Mesenchymal stem cell (in vitro differentiated cells and primary cell): ENCODE measurements around the gene STC2.

Experiments
- DNase-seq: peaks from one replicate; pipeline ENCODE4 v3.0.0-alpha.2; 2013
- H2AFZ ChIP-seq: one replicate; pipeline ENCODE4 v1.6.1; 2013; ENCODE audit warnings: low read depth, mild to moderate bottlenecking, control low read depth, inconsistent platforms, low read length, moderate library complexity
- H2AK5ac ChIP-seq: 2 replicates; pipeline ENCODE4 v1.6.1; 2013; ENCODE audit warnings: low read length, moderate library complexity, mild to moderate bottlenecking, inconsistent platforms; ENCODE audit not compliant: severe bottlenecking
- H2BK120ac ChIP-seq: one replicate; pipeline ENCODE4 v1.6.1; 2013; ENCODE audit warnings: low read depth, mild to moderate bottlenecking, inconsistent platforms, low read length, moderate library complexity
- H2BK12ac ChIP-seq, 2 experiments: one replicate each; pipeline ENCODE4 v1.6.1; 2013; ENCODE audit warnings: inconsistent platforms in 2 of 2, low read length in 2 of 2, mild to moderate bottlenecking in 2 of 2, moderate library complexity in 2 of 2, control low read depth in 1 of 2
- H2BK15ac ChIP-seq: one replicate; pipeline ENCODE4 v1.6.1; 2013; ENCODE audit warnings: mild to moderate bottlenecking, low read depth, inconsistent platforms; ENCODE audit not compliant: poor library complexity, severe bottlenecking
- H2BK5ac ChIP-seq: 2 replicates; pipeline ENCODE4 v1.6.1; 2013; ENCODE audit warnings: low read depth, mild to moderate bottlenecking, low read length, control low read depth, inconsistent platforms; ENCODE audit not compliant: poor library complexity, severe bottlenecking
- H3K14ac ChIP-seq, 2 experiments: one replicate each; pipeline ENCODE4 v1.6.1; 2013; ENCODE audit warnings: inconsistent platforms in 2 of 2, low read length in 2 of 2, control low read depth in 1 of 2, mild to moderate bottlenecking in 1 of 2, moderate library complexity in 1 of 2
- H3K18ac ChIP-seq, 2 experiments: one replicate each; pipeline ENCODE4 v1.6.1; 2013; ENCODE audit warnings: inconsistent platforms in 2 of 2, low read length in 2 of 2, control low read depth in 1 of 2, low read depth in 1 of 2, mild to moderate bottlenecking in 1 of 2
- H3K23ac ChIP-seq, 2 experiments: one replicate each; pipeline ENCODE4 v1.6.1; 2013; ENCODE audit warnings: inconsistent platforms in 2 of 2, low read length in 2 of 2, mild to moderate bottlenecking in 2 of 2, moderate library complexity in 2 of 2, control low read depth in 1 of 2
- H3K27ac ChIP-seq: 2 replicates; pipeline ENCODE4 v1.5.1; 2013; ENCODE audit warnings: mild to moderate bottlenecking, moderate library complexity, low read length, control low read depth, inconsistent platforms; ENCODE audit not compliant: poor library complexity, severe bottlenecking
- H3K27me3 ChIP-seq, 2 experiments: 2 replicates each; pipeline versions ENCODE4 v1.6.1 to v1.7.0; 2013; ENCODE audit warnings: low read length in 2 of 2, mild to moderate bottlenecking in 2 of 2, moderate library complexity in 2 of 2, control low read depth in 1 of 2, inconsistent platforms in 1 of 2; ENCODE audit not compliant: control insufficient read depth in 1 of 2, insufficient read depth in 1 of 2
- H3K36me3 ChIP-seq, 2 experiments: 2 replicates each; pipeline versions ENCODE4 v1.6.1 to v1.7.0; 2013; ENCODE audit warnings: low read length in 2 of 2, control low read depth in 1 of 2, inconsistent platforms in 1 of 2, low read depth in 1 of 2, mild to moderate bottlenecking in 1 of 2; ENCODE audit not compliant: insufficient read depth in 2 of 2, control insufficient read depth in 1 of 2
- H3K4ac ChIP-seq, 2 experiments: one replicate each; pipeline ENCODE4 v1.6.1; 2013; ENCODE audit warnings: inconsistent platforms in 2 of 2, low read length in 2 of 2, mild to moderate bottlenecking in 2 of 2, moderate library complexity in 2 of 2, control low read depth in 1 of 2, low read depth in 1 of 2
- H3K4me1 ChIP-seq: 2 replicates; pipeline ENCODE4 v1.6.1; 2013; ENCODE audit warnings: low read depth, low read length, control low read depth; ENCODE audit not compliant: control insufficient read depth, insufficient read depth
- H3K4me2 ChIP-seq: 2 replicates; pipeline ENCODE4 v1.6.1; 2013; ENCODE audit warnings: low read length, mild to moderate bottlenecking, inconsistent platforms; ENCODE audit not compliant: poor library complexity, severe bottlenecking
- H3K4me3 ChIP-seq, 2 experiments: 2 replicates each; pipeline versions ENCODE4 v1.5.1 to v1.7.0; 2013; ENCODE audit warnings: low read length in 2 of 2, mild to moderate bottlenecking in 2 of 2, control low read depth in 1 of 2, low read depth in 1 of 2; ENCODE audit not compliant: insufficient read depth in 1 of 2
- H3K79me1 ChIP-seq: replicated peaks from 2 replicates; pipeline ENCODE4 v1.6.1; 2013; ENCODE audit warnings: mild to moderate bottlenecking, control low read depth, low read length, inconsistent platforms; ENCODE audit not compliant: poor library complexity, severe bottlenecking
- H3K9ac ChIP-seq: 2 replicates; pipeline ENCODE4 v1.7.0; 2013; ENCODE audit warnings: mild to moderate bottlenecking, low read length, moderate library complexity
- H3K9me3 ChIP-seq: 2 replicates; pipeline ENCODE4 v1.7.0; 2013; ENCODE audit warnings: mild to moderate bottlenecking, low read length; ENCODE audit not compliant: control insufficient read depth
- H4K8ac ChIP-seq: one replicate; pipeline ENCODE4 v1.6.1; 2013; ENCODE audit warnings: inconsistent platforms, mild to moderate bottlenecking, low read length, moderate library complexity
- H4K91ac ChIP-seq: one replicate; pipeline ENCODE4 v1.6.1; 2013; ENCODE audit warnings: mild to moderate bottlenecking, low read length, inconsistent platforms
- WGBS: methylation state at CpG from one replicate; pipeline ENCODE4 v1.1.7; 2013; ENCODE audit warnings: mixed read lengths; 5-methylcytosine and 5-hydroxymethylcytosine counted together

The STC2 gene

DNA sequence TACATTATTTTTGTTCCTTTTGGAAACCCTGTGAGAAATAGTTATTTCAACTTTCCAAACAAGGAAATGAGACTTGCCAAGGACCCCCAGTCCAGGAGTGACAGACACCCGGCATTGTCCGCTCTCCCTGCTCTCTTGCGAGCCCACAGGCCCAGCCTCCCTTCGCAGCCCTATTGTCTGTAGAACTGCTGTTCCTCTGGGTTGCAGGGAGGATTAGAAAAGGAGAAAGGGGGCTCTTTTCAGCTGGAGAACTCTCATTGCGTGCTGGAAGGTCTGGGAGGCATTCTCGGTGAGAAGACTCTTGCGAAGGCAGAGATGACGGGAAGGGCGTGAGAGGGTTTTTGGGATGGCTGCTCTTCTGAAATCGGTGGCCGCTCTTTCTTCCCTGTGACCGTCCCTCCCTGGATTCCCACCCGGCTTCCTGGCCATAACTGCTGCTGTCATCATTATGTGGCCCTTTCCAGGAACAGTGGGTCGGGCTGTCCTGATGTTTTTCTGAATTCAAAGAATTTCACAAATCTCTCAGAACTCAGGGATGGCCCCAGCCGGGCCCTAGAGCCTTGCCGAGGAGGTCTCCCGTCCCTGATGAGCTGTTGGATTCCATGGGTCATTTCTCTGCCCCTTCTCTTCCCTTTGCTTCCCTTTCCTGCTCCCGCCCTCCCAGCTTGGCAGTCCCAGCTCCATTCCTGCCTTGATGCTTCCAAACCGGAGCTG, 29.8 kb downstream of the STC2 start:
- H3K14ac ChIP-seq: no peak overlapping the region
- H2AFZ ChIP-seq: no peak overlapping the region
- H3K4ac ChIP-seq: no peak overlapping the region
- peaks cover 17% of the 10 kb centered on the region for H3K4me1 ChIP-seq
- H3K9ac ChIP-seq: no peak overlapping the region
- H4K8ac ChIP-seq: no peak overlapping the region
- H4K91ac ChIP-seq: no peak overlapping the region
- H2BK120ac ChIP-seq: no peak overlapping the region
- no peaks in the 10 kb centered on the region for H3K36me3 ChIP-seq
- H3K27me3 ChIP-seq: peaks cover 0 to 4% of the 10 kb centered on the region in 2 experiments
- H2BK5ac ChIP-seq: no peak overlapping the region
- 72% methylated on average over 19 of the region's 19 CpGs for WGBS
- H2BK15ac ChIP-seq: peak overlapping the region; percentile 29
- H2AK5ac ChIP-seq: no peak overlapping the region
- no peak overlapping the region for H3K27ac ChIP-seq
- H3K4me2 ChIP-seq: no peak overlapping the region
- H3K9me3 ChIP-seq: no peaks in the 10 kb centered on the region
- peak overlapping the region in 1 of 2 experiments; percentile 15 for H2BK12ac ChIP-seq
- no peak overlapping the region for H3K23ac ChIP-seq
- DNase-seq: no peak
- H3K79me1 ChIP-seq: no peaks in the 10 kb centered on the region
- H3K18ac ChIP-seq: no peak overlapping the region
- H3K4me3 ChIP-seq: no peak overlapping the region

DNA sequence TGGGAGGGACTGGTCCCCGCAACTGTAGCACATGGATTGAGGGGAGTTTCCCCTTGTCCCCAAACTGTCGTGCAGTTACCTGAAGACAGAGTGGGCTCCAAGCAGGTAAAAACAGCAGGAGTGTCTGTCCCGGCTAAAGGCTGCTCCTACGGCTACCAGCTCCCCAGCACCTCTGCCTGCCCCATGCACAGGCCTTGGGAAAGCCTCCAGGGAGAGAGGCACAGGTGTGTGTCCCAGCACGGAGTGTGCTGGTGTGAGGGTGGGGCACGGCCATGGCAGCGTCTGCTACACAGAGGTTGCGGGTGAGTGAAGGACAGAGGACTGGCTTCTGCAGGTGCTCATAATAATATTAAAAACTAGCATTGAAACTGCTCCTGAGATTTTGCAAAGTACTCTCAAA, 30.4 kb downstream of the STC2 start:
- Histone ChIP-seq H3K36me3 (no peaks in the 10 kb centered on the region), H4K8ac (no peak overlapping the region), H3K23ac (no peak overlapping the region), H2BK15ac (no peak overlapping the region), H3K4me1 (peaks cover 17% of the 10 kb centered on the region), H3K4me2 (no peak overlapping the region), H3K14ac (no peak overlapping the region), H3K4me3 (no peak overlapping the region), H3K18ac (no peak overlapping the region), H2AFZ (no peak overlapping the region), H2BK120ac (no peak overlapping the region), H3K9ac (no peak overlapping the region), H3K4ac (no peak overlapping the region), H3K27me3 (peaks cover 0 to 4% of the 10 kb centered on the region in 2 experiments), H2BK5ac (no peak overlapping the region), H3K27ac (no peak overlapping the region), H2AK5ac (no peak overlapping the region), H4K91ac (peak overlapping the region; percentile 21), H3K9me3 (no peaks in the 10 kb centered on the region), H3K79me1 (no peaks in the 10 kb centered on the region), H2BK12ac (no peak overlapping the region)
- WGBS: 93% methylated on average over 7 of the region's 8 CpGs
- no peak for DNase-seq

DNA sequence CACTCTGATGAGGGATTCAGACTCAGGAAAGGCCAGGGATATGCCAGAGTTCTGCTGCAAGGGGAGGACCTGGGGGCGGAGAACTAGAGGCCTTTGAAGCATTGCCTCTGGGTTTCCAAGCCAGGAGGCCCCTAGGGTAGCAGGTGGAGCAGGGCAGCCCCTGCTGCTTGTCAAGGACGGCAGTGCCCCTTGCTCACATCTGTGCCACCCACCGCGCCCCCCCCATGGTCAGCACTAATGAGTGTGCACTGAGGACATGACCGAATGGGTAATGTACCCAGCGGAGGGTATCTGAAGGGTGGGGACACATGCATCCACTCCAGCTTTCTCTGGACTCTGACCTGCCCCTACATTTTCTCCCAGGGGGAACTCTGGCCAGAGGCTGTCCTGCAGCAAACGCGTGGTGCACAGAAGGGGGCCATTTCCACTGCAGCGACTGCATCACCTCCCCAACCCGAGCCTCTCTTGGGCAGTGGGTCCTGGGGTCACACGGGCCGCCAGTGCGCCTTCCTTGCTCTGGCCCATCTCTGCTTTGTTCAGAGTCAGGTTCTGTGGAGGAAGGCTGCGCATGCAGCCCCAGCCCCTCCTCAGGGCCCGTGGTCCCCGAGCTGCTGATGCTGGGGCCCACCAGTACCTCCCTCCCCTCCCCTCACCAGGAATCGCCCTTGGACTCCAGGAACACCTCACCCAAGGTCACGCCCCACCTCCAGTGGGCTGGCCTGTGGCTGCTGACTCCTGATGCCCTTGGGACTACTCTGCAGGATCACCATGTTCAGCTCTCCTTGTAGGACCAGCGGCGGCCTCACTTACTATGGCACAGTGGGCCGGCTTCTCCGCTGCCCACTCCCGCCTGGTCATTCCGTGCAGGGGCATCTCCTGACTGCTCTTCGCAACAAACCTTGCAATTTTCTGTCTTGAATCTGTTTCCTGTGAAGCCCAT, 31.2 kb downstream of the STC2 start:
- Histone ChIP-seq H3K4me1 (peaks cover 12% of the 10 kb centered on the region), H3K18ac (no peak overlapping the region), H3K79me1 (no peaks in the 10 kb centered on the region), H3K4ac (no peak overlapping the region), H3K36me3 (no peaks in the 10 kb centered on the region), H3K27me3 (peaks cover 0 to 4% of the 10 kb centered on the region in 2 experiments), H2AK5ac (no peak overlapping the region), H3K4me3 (no peak overlapping the region), H3K27ac (no peak overlapping the region), H3K4me2 (no peak overlapping the region), H3K14ac (peak overlapping the region in 1 of 2 experiments; percentile 41), H2BK120ac (no peak overlapping the region), H2BK12ac (no peak overlapping the region), H2BK15ac (no peak overlapping the region), H4K8ac (no peak overlapping the region), H3K9me3 (no peaks in the 10 kb centered on the region), H3K9ac (no peak overlapping the region), H4K91ac (no peak overlapping the region), H2BK5ac (no peak overlapping the region), H3K23ac (no peak overlapping the region), H2AFZ (no peak overlapping the region)
- DNase-seq: no peak
- 88% methylated on average over 25 of the region's 25 CpGs for WGBS

GRCh38 chr5:173295796-173296195, 32.4 kb downstream of the STC2 start:
- no peak overlapping the region for H3K4me3 ChIP-seq
- no peak overlapping the region for H3K18ac ChIP-seq
- no peak overlapping the region for H3K4ac ChIP-seq
- peaks cover 0 to 4% of the 10 kb centered on the region in 2 experiments for H3K27me3 ChIP-seq
- WGBS: 88% methylated on average over 1 of the region's 1 CpG
- no peak overlapping the region for H4K91ac ChIP-seq
- no peak overlapping the region for H4K8ac ChIP-seq
- H2BK5ac ChIP-seq: no peak overlapping the region
- no peak overlapping the region for H3K23ac ChIP-seq
- H2BK120ac ChIP-seq: no peak overlapping the region
- no peak overlapping the region for H3K27ac ChIP-seq
- H2BK12ac ChIP-seq: peak overlapping the region in 1 of 2 experiments; percentile 50
- no peak overlapping the region for H3K4me2 ChIP-seq
- no peak overlapping the region for H2AK5ac ChIP-seq
- no peaks in the 10 kb centered on the region for H3K79me1 ChIP-seq
- no peaks in the 10 kb centered on the region for H3K36me3 ChIP-seq
- no peaks in the 10 kb centered on the region for H3K9me3 ChIP-seq
- H2BK15ac ChIP-seq: no peak overlapping the region
- peaks cover 9% of the 10 kb centered on the region for H3K4me1 ChIP-seq
- H2AFZ ChIP-seq: no peak overlapping the region
- no peak for DNase-seq
- no peak overlapping the region for H3K9ac ChIP-seq
- H3K14ac ChIP-seq: no peak overlapping the region
